GM21529 (cell line): ENCODE results near the gene IGFBP6.
A peak's percentile ranks its signal among the peaks of the same experiment; 100 is the strongest.
"Not testable (repeated sequence)": the region's sequence is repeated elsewhere in the genome, so short reads cannot be mapped to it uniquely, and the experiment has no call there.

Experiments
- ATAC-seq: cut with Tn5 transposase; IDR thresholded peaks from one replicate; pipeline ENCODE4 v1.9.1; 2021; ENCODE audit not compliant: unreplicated experiment

The IGFBP6 gene

GRCh38 chr12:53069621-53070410, 27.7 kb upstream of the IGFBP6 start:
- no peak for ATAC-seq

DNA sequence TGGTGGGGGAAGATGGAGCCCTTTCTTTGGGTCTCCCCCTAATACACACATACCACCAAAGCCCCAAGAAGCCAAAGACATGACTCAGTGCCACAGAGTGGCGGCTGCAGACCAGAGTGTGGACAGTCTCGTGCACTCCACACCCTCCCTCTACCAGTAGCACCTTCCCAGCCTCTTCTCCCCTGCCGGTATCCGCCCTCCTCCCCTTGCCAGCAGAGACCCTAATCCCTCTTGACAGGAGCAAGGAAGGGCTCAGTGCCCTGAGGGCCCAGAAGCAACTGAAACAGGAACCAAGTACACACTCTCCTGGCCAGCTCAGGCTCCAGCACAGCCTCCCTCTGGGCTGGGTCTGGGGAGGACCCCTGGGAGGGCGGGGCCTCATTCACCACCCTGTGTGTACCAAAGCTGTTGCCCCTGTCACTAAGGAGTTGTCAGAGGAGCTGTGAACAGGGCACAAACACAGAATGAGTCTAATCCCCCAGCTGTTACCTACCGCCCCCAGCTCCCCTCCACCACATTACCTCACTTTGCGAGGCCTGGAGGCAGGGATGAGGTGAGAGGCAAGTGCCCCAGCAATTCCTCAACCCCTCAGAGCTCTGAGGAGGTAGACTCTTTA, 26.5 kb upstream of the IGFBP6 start:
- ATAC-seq: no peak

GRCh38 chr12:53071591-53072551, 25.6 kb upstream of the IGFBP6 start:
- no peak for ATAC-seq

GRCh38 chr12:53073881-53074280, 23.6 kb upstream of the IGFBP6 start:
- no peak for ATAC-seq

GRCh38 chr12:53074283-53074998, 23.0 kb upstream of the IGFBP6 start:
- no peak for ATAC-seq

DNA sequence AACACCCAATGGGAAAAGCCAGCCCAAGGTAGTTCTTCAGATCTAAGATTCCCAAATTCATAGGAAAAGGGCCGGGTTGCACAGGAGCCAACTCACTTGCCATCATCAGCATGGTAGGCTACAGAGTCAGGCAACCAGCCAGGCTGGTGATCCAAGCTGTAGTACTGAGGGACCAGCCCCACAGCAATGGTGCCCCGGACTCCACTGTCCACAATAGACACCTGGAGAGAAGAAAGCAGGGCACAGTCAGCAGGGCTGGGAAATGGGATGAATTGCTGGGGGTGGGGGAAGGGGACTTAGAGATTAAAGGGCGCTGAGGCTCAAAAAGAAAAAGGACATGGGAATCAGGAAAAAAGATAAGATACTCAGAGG, 22.5 kb upstream of the IGFBP6 start:
- no peak for ATAC-seq

- no peak for ATAC-seq
These were observed 21.0 kb upstream of the IGFBP6 start for GRCh38 chr12:53076461-53076860.

DNA sequence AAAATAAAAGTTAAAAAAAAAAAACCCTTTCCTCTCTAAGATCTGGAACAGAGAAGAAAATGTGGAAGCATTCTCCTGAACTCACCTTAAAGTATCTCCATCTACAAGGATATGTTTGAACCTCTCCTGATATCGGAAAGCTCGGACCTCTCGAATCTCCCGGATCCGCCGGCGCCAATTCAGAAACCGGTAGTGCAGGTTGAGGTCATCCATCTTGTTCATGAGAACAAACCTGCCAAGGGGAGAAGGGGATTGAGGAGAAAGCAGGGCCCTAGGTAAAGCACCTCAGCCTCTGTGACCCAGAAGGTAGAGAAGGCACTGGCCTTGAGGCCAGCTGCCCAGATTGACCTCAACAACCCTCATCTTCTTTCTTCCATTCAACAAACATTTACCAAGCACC, 20.4 kb upstream of the IGFBP6 start:
- ATAC-seq: no peak

GRCh38 chr12:53078425-53079225, 18.8 kb upstream of the IGFBP6 start:
- no peak for ATAC-seq

- ATAC-seq: peak; percentile 99
These were observed 18.0 kb upstream of the IGFBP6 start, which contains the start of gene SPRYD3 for GRCh38 chr12:53079226-53080117. Gene SPRYD3 (minus strand): TSS chr12:53079390. CDS start chr12:53079333, 57 bp downstream.

DNA sequence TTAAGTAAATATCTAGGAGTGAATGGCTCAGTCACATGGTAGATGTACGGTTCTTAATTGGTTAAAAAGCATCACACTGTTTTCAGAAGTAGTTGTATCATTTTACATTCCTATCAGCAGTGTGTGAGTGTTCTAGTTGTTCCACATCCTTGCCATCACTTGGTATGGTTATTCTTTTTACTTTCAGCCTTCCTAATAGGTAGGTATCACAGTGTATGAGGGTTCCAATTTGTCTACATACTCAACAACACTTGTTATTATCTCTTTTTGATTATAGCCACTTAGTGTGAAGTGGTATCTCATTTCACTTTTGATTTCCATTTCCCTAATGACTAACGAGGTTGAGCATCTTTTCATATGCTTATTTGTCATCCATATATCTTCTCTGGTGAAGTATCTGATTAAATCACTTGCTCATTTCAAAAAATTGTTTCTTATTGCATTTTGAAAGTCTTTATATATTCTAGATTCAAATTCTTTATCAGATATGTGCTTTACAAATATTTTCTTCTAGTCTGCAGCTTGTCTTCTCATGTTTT, 14.8 kb upstream of the IGFBP6 start:
- ATAC-seq: no peak

GRCh38 chr12:53086361-53086760, 11.1 kb upstream of the IGFBP6 start:
- ATAC-seq: no peak

DNA sequence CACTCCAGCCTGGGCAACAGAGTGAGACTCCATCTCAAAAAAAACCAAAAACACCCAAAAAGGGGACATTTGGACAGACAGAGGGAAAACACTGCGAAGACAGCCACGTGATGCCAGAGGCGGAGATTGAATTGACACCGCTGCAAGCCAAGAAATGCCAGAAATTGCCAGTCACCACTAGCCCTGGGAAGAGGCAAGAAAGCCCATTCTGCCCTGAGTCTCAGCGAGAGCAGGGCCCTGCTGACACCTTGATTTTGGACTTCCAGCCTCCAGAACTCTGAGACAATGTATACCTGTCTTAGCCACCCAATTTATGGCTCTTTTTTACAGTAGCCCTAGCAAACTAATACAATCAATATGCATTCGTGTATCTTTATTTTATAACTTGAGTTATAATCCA, 7.4 kb upstream of the IGFBP6 start:
- no peak for ATAC-seq

DNA sequence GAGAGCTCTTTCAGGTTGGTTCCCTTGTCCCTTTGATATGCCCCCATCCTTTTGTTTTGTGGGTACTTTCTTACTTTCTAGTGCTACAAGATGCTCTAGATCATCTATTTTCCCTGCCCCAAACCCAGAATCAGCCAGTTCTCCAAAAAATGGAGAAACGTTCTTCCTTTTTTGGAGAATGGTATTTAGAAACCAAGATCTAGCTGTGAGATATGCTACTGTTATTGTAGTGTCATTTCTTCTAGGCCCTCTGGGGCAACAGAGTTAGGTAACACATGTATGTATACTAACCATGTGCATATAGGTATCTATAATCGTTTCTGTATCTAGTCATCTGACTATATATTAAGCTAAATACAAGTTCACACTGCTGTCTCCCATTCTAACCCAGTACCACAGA, 6.9 kb upstream of the IGFBP6 start:
- no peak for ATAC-seq

DNA sequence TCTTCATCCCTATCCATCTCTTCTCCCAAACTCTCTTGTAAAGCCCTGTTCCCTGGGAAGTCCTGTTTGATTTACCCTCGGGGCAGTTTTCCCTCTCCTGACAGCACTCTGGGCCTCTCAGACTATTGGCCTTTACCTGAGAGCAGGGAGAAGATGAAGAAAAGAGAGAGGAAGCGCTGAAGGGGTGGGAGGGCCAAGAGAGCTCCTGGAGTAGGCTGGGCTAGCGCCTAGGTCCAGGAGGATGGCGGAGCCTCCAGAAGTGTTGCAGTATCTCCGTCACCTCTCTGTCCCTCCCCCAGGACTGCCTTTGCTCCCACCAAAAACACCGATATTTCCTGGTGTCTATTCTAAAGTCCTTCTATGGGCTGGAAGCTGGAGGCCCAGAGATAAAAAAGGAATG, 5.7 kb upstream of the IGFBP6 start:
- no peak for ATAC-seq

DNA sequence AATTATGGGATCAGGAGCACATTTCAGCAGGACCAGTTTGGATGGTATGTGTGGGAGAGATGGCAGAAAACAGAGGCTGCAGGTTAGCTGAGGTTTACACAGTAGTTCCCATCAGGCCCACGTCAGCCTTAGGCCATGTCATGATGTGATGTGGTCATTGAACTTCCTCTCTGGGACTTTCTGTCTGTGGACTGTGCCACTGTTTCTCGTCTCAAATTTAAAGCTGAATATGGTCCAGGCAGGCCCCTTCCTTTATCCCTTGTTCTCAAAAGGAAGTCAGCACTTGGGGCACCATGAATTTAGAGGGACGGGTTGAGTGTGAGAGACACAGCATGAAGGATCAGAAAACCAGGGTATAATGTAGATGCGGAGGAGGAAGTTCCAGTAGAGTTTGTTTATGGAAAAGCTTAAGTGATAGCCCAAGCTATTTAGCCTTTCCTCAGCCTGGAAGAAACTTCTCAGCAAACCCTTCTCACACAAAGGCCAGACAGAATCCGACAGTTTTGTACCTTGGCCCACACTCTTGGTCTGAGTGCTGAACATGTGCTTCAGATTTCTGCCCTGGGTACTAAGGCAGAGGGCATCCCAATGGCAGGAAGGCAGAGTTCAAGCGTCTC, 3.6 kb upstream of the IGFBP6 start:
- no peak for ATAC-seq

DNA sequence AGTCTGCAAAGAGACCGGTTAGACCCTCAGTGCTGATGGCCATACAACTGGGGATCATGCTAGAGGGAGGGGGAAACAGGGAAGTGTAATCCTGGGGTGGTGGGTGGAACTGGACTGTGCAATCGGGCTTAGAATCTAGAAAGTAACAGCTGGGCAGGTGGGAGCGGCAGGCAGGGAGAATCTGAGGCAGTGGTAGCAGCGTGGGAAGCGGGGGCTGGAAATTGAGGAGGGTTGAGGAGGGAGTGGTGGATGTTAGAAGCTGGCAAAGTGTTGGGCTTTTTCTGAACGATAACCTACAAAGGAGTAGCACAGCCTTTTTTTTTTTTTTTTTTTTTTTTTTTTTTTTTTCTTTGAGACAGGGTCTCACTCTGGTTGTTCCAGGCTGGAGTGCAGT, 3.1 kb upstream of the IGFBP6 start:
- no peak for ATAC-seq

- not testable (repeated sequence) for ATAC-seq
These were observed 2.5 kb upstream of the IGFBP6 start for GRCh38 chr12:53094796-53095595.
